Astrocyte of the cerebellum (primary cell): ENCODE measurements around the gene ACTRT2.

Experiments used
- DNase-seq: peaks from one replicate; pipeline ENCODE4 v3.0.0-alpha.2; 2011; ENCODE audit warnings: low read depth
- H3K4me3 ChIP-seq: 2 replicates; pipeline ENCODE4 v1.5.1; 2011; ENCODE audit warnings: mild to moderate bottlenecking, low read depth, low read length, moderate library complexity
- in situ Hi-C: cut with HindIII; loops from 2 replicates; pipeline ENCODE4 v1.10.0; 2017; ENCODE audit warnings: low sequenced_read_pairs
- TF ChIP-seq, protein P1 (sequence below): IDR thresholded peaks from 2 replicates; pipeline ENCODE4 v1.5.1; 2012; ENCODE audit warnings: low read length, low read depth, moderate library complexity, mild to moderate bottlenecking; ENCODE audit errors: missing control alignments

The ACTRT2 gene

DNA sequence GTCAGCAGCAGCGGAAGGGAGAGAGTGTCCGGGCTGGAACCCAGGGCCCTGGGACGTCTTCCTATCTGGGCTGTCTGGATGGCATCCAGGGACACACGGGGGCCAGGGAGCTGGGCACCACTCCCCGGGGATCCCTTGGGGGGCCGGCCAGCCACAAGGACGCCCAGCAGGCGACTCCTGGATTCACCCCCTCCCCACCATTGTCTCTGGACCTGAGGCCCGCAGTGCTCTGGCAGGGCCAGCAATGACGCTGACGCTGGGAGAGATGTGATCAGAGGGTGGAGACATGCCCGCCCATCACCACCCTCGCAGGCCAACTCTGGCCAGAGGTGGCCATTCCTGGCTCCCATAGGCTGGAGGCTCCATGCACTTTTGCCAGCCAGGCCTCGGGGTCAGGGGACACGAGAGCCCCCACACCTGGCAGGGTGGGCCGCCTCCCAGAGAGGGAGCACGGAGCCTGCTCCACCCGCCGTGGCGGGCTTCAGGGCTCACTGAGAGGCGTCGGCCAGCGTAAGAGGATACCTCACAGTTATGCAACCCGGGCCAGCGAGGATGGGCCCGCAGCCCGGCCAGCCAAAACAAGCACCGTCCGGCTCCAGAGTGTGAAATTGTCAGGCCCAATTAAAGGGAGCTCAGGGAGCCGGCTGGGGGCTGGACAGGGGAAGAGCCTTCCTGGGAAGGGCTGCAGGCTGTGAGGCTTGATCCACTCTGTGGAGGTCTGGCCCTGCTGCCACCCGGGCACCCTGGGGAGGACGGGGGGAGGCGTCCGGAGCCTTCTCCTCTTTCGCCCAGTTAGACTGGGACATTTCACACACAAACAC, 10.3 kb downstream of the ACTRT2 start:
- H3K4me3 ChIP-seq = no peak overlapping the region
- in situ Hi-C loops = no loop called here
- DNase-seq = no peak
- TF ChIP-seq, protein P1, sequence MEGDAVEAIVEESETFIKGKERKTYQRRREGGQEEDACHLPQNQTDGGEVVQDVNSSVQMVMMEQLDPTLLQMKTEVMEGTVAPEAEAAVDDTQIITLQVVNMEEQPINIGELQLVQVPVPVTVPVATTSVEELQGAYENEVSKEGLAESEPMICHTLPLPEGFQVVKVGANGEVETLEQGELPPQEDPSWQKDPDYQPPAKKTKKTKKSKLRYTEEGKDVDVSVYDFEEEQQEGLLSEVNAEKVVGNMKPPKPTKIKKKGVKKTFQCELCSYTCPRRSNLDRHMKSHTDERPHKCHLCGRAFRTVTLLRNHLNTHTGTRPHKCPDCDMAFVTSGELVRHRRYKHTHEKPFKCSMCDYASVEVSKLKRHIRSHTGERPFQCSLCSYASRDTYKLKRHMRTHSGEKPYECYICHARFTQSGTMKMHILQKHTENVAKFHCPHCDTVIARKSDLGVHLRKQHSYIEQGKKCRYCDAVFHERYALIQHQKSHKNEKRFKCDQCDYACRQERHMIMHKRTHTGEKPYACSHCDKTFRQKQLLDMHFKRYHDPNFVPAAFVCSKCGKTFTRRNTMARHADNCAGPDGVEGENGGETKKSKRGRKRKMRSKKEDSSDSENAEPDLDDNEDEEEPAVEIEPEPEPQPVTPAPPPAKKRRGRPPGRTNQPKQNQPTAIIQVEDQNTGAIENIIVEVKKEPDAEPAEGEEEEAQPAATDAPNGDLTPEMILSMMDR = no peak

DNA sequence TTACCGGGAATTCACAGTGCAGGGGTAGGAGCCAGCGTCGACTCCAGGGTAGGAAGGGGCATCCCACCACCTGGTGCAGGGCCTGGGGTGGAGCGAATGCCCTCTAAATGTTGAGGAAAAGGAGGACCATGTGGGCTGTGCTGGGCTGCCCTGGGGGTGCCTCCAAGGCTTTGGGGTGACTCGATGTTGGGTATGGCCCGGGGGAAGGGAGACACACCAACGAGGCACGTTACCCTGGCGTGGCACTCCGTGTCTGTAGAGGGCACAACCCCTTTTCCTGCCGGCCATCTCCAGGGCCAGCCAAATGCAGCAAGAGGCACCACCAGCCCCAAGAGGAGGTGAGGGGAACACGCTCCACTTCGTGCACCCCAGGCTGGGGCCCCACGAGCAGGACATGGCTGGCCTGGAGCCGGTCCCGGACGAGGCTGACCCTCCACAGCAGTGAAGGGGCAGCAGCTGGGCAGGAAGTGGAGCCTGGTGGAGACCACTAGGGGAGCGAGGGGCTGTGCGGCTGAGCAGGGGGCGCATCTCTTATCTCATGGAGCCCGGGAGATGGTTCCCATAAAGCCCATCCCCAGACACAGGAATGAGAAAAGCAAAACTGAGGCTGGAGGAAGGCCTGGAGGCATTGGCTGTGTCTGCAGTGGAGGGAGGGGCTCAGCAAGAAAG, 11.2 kb downstream of the ACTRT2 start:
- no peak for DNase-seq
- in situ Hi-C loops = no loop called here
- TF ChIP-seq, protein P1 = no peak
- no peak overlapping the region for H3K4me3 ChIP-seq

DNA sequence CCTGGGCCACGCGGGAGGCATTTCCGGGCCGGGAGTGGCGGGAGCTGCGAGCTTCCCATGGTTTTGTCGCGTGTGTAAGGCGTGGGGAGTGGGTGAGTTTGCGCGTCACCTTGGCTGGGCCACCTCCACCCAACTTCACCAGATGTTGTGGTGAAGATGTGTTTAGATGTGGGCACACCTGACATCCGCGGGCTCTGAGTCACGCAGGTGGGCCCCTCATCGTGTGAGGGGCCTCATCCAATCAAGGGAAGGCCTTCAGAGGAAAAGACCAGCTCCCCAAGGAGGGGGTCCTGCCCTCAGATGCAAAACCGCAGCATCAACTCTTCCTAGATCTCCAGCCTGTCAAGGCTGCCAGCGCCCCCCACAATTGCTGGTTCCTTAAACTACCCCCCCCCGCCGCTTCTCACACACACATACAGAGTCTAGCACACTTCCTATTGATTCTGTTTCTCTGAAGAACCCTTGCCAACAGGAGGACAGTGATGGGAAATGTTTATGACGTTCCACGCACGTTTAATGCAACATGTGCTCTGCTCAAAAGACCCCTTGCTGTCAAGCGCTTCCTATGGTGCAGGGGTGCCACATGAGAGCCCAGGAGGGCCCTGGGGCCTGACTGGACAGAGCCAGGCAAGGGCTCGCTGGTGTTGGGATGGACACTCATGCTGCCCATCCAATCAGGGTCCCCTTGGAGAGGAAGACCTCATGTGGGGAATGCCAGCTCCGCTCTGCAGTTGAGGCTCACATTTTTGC, 11.9 kb downstream of the ACTRT2 start:
- H3K4me3 ChIP-seq = no peak overlapping the region
- DNase-seq = no peak
- in situ Hi-C loops = no loop called here
- TF ChIP-seq, protein P1 = no peak

DNA sequence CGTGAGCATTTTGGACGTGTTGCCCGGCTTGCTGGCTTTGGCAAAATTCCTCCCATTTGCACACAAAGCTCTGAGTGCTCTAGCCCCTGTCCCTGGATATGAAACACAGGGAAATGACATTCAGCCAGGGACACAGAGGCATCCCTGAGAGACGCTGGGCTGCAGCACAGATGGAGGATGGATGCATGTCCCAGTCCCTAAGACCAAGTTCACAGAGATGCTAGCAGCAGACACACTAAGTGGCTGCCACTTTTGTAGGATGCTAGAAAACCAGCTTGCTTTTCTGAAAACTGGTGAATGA, 12.5 kb downstream of the ACTRT2 start:
- DNase-seq = no peak
- no peak overlapping the region for H3K4me3 ChIP-seq
- TF ChIP-seq, protein P1 = no peak
- in situ Hi-C loops = no loop called here

DNA sequence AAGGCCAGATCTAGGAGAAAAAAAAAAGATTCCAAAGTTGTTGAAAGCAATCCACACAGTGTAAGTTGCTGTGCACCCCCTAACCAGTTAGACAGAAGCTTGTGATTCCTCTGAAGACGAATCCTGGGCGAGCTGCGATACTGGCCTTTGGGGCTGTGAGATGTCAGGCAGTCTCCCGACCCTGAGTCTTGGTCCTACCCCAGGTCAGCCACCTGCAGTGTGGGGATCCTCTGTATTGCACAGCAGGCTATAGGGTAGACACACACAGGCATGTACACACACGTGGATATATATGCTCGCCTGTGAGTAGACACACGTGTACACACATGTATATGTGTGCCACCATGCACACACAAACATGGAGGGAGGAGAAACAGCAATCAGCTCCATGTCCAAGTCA, 12.9 kb downstream of the ACTRT2 start:
- no peak for DNase-seq
- in situ Hi-C loops = no loop called here
- H3K4me3 ChIP-seq = no peak overlapping the region
- TF ChIP-seq, protein P1 = no peak

DNA sequence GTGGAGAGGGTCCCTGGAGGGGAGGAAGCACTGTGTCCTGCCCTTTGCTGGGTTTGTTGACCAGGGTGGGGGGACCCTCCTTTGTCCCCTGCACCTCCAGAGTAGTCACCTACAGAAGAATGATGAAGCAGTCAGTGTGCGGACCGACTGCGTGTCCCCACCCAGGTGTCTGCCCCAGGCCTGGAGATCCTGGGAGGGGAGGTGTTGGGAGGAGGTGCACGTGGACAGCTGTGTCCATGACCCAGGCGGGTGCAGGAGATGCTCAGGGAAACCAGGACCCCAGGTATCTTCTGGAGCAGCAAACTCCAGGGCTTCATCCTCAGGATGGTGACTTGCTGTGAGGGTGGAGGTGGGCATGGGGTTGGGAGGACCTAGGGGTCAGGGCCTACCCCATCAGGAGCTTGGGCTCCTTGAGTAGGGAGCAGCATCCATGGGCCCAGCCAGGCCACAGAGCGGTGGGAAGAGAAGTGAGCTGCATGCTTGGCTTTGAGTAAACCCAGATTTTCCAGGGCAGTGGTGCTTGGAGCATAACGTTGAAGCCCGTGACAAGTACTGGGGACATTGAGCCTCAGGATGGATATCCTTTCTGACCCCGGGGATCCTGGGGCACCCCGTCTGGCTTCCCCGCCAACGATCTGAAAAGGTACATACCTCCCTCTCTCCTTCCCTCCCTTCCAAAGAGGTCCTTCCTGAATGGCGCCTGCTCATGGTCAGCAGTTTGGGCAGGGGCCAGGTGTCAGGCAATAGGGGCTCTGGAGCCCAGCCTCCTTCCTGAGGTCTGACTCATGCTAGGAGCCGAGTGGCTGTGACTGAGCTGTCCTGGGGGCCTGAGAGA, 13.7 kb downstream of the ACTRT2 start:
- DNase-seq = no peak
- in situ Hi-C loops = no loop called here
- TF ChIP-seq, protein P1 = no peak
- H3K4me3 ChIP-seq = no peak overlapping the region
